HEK293 (cell line): Measurements from ENCODE around the gene OR7G2.

ENCODE experiments used
- CTCF ChIA-PET: fragments of 350-600 bp; formaldehyde crosslinking; extraction: SDS; loops from one replicate; lab custom pipeline; 2021; ENCODE audit warnings: antibody characterized with exemption; lab: Yijun Ruan, JAX
- POLR2A ChIA-PET: fragments of 300-600 bp; formaldehyde crosslinking; extraction: SDS; loops from one replicate; lab custom pipeline; 2020; ENCODE audit warnings: antibody characterized with exemption, inconsistent platforms; lab: Yijun Ruan, JAX
- H3K27ac ChIP-seq: fragments of 200-500 bp; sonication (Bioruptor generic); 2 replicates; pipeline ENCODE4 v1.5.1; 2014; ENCODE audit warnings: low read depth, low read length, control low read depth, inconsistent platforms; ENCODE audit errors: extremely low read depth
- H3K36me3 ChIP-seq, 2 experiments: fragments of 200-500 bp in 1 of 2; sonication (Bioruptor generic) in 1 of 2; 1 replicate in 1 of 2; 2 replicates in 1 of 2; pipeline ENCODE4 v1.5.1; 2014 to 2017; ENCODE audit warnings: inconsistent platforms in 2 of 2, low read length in 2 of 2; ENCODE audit not compliant: control insufficient read depth in 2 of 2, insufficient read depth in 1 of 2
- H3K4me1 ChIP-seq: fragments of 200-500 bp; sonication (Bioruptor generic); 2 replicates; pipeline ENCODE4 v1.5.1; 2014; ENCODE audit warnings: mild to moderate bottlenecking, low read length, inconsistent platforms; ENCODE audit not compliant: control insufficient read depth, insufficient read depth
- H3K4me3 ChIP-seq: 2 replicates; pipeline ENCODE4 v1.5.1; 2011; ENCODE audit warnings: low read depth, mild to moderate bottlenecking, control low read depth, low read length, moderate library complexity
- H3K9me3 ChIP-seq: fragments of 200-500 bp; sonication (Bioruptor generic); 2 replicates; pipeline ENCODE4 v1.5.1; 2014; ENCODE audit warnings: low read depth, low read length, inconsistent platforms; ENCODE audit not compliant: control insufficient read depth, insufficient read depth
- FEZF1 ChIP-seq: fragments of 450-650 bp; formaldehyde crosslinking; IDR thresholded peaks from 2 replicates; pipeline ENCODE4 v1.5.1; 2016; ENCODE audit warnings: missing biosample characterization, missing genetic modification characterization
- HOXA7 ChIP-seq: sonication (generic); formaldehyde crosslinking; IDR thresholded peaks from 2 replicates; pipeline ENCODE4 v1.8.1; 2022; ENCODE audit warnings: missing genetic modification reagents, borderline replicate concordance
- PRDM10 ChIP-seq: fragments of 450-650 bp; formaldehyde crosslinking; IDR thresholded peaks from 2 replicates; pipeline ENCODE4 v1.5.1; 2016; ENCODE audit warnings: missing biosample characterization, missing genetic modification characterization
- SCRT2 ChIP-seq: fragments of 450-650 bp; formaldehyde crosslinking; IDR thresholded peaks from 2 replicates; pipeline ENCODE4 v1.5.1; 2016; ENCODE audit warnings: missing biosample characterization, missing genetic modification characterization
- ZNF114 ChIP-seq: fragments of 450-650 bp; formaldehyde crosslinking; IDR thresholded peaks from 2 replicates; pipeline ENCODE4 v1.5.0; 2017; ENCODE audit warnings: missing biosample characterization, missing genetic modification characterization
- ZNF133 ChIP-seq: fragments of 450-650 bp; formaldehyde crosslinking; IDR thresholded peaks from 2 replicates; pipeline ENCODE4 v1.5.1; 2016; ENCODE audit warnings: missing biosample characterization, missing genetic modification characterization
- ZNF157 ChIP-seq: fragments of 450-650 bp; formaldehyde crosslinking; IDR thresholded peaks from 2 replicates; pipeline ENCODE4 v1.5.1; 2016; ENCODE audit warnings: missing biosample characterization, missing genetic modification characterization
- ZNF175 ChIP-seq: fragments of 450-650 bp; formaldehyde crosslinking; IDR thresholded peaks from 2 replicates; pipeline ENCODE4 v1.5.1; 2016; ENCODE audit warnings: missing biosample characterization, missing genetic modification characterization
- ZNF18 ChIP-seq: fragments of 450-650 bp; formaldehyde crosslinking; IDR thresholded peaks from 2 replicates; pipeline ENCODE4 v1.5.1; 2016; ENCODE audit warnings: missing biosample characterization, missing genetic modification characterization
- ZNF184 ChIP-seq: fragments of 450-650 bp; IDR thresholded peaks from 2 replicates; pipeline ENCODE4 v1.5.1; 2018; ENCODE audit warnings: missing biosample characterization, mild to moderate bottlenecking, missing genetic modification characterization
- ZNF280C ChIP-seq: fragments of 450-650 bp; formaldehyde crosslinking; IDR thresholded peaks from 2 replicates; pipeline ENCODE4 v1.5.1; 2016; ENCODE audit warnings: missing biosample characterization, missing genetic modification characterization
- ZNF292 ChIP-seq: fragments of 450-650 bp; formaldehyde crosslinking; IDR thresholded peaks from 2 replicates; pipeline ENCODE4 v1.5.1; 2016; ENCODE audit warnings: low read depth, missing biosample characterization, missing genetic modification characterization, borderline replicate concordance
- ZNF302 ChIP-seq: fragments of 450-650 bp; formaldehyde crosslinking; IDR thresholded peaks from 2 replicates; pipeline ENCODE4 v1.5.1; 2016; ENCODE audit warnings: missing biosample characterization, missing genetic modification characterization, low read depth
- ZNF324 ChIP-seq: fragments of 450-650 bp; formaldehyde crosslinking; IDR thresholded peaks from 2 replicates; pipeline ENCODE4 v1.5.1; 2016; ENCODE audit warnings: missing biosample characterization, missing genetic modification characterization
- ZNF362 ChIP-seq: fragments of 450-650 bp; formaldehyde crosslinking; IDR thresholded peaks from 2 replicates; pipeline ENCODE4 v1.5.1; 2016; ENCODE audit warnings: missing biosample characterization, missing genetic modification characterization
- ZNF558 ChIP-seq: fragments of 450-650 bp; formaldehyde crosslinking; IDR thresholded peaks from 2 replicates; pipeline ENCODE4 v1.5.1; 2016; ENCODE audit warnings: missing biosample characterization, missing genetic modification characterization
- ZNF654 ChIP-seq: fragments of 450-650 bp; formaldehyde crosslinking; IDR thresholded peaks from 2 replicates; pipeline ENCODE4 v1.5.1; 2016; ENCODE audit warnings: low read depth, missing biosample characterization, missing genetic modification characterization
- ZNF843 ChIP-seq: fragments of 450-650 bp; formaldehyde crosslinking; IDR thresholded peaks from 2 replicates; pipeline ENCODE4 v1.5.1; 2016; ENCODE audit warnings: missing biosample characterization, missing genetic modification characterization
- ZSCAN18 ChIP-seq: fragments of 450-650 bp; formaldehyde crosslinking; IDR thresholded peaks from 2 replicates; pipeline ENCODE4 v1.5.1; 2016; ENCODE audit warnings: missing biosample characterization, missing genetic modification characterization

OR7G2 gene

GRCh38 chr19:9078651-9079050, 28.6 kb downstream of the OR7G2 start (continued):
- TF ChIP-seq ZNF18 (tag by site-specific recombination) (no peak), ZSCAN18 (tag by site-specific recombination) (no peak), ZNF654 (tag by site-specific recombination) (no peak), ZNF175 (tag by site-specific recombination) (no peak), ZNF843 (tag by site-specific recombination) (no peak), ZNF558 (tag by site-specific recombination) (no peak), ZNF362 (no peak), ZNF280C (tag by site-specific recombination) (no peak), ZNF302 (tag by site-specific recombination) (no peak), ZNF292 (tag by site-specific recombination) (no peak), FEZF1 (tag by site-specific recombination) (no peak), ZNF133 (tag by site-specific recombination) (no peak), ZNF324 (tag by site-specific recombination) (no peak), ZNF184 (no peak)

GRCh38 chr19:9076901-9077300, 30.4 kb downstream of the OR7G2 start:
- ChIA-PET POLR2A (no interaction called here), CTCF (no interaction called here)
- no peaks in the 10 kb centered on the region for H3K9me3 ChIP-seq
- H3K4me3 ChIP-seq, result no peak overlapping the region
- TF ChIP-seq PRDM10 (tag by site-specific recombination) (no peak), ZNF114 (tag by site-specific recombination) (no peak), ZNF843 (tag by site-specific recombination) (no peak), ZNF157 (no peak), SCRT2 (tag by site-specific recombination) (no peak), HOXA7 (no peak), ZNF280C (tag by site-specific recombination) (no peak)
- TF ChIP-seq, all 188 proteins: peak for 0
- H3K27ac ChIP-seq, result no peak overlapping the region
- peaks cover 6% of the 10 kb centered on the region for H3K4me1 ChIP-seq
- H3K36me3 ChIP-seq, result no peaks in the 10 kb centered on the region
